Endothelial cell (in vitro differentiated cells): ENCODE results near the gene TECTB. TPM values are rescaled to one million over a fixed set of nuclear protein-coding genes. Genes with fewer than 3 reads are reported as not detected.
"Not testable (repeated sequence)": the region's sequence is repeated elsewhere in the genome, so short reads cannot be mapped to it uniquely, and the experiment has no call there.

ENCODE experiments used
- DNase-seq: peaks from one replicate; pipeline ENCODE4 v3.0.0; 2021; ENCODE audit warnings: low spot score
- H3K27ac Mint-ChIP-seq: one replicate; pipeline ENCODE4 v1.8.0; 2021; ENCODE audit warnings: mixed read lengths, inconsistent platforms; ENCODE audit not compliant: unreplicated experiment
- H3K27me3 Mint-ChIP-seq: one replicate; pipeline ENCODE4 v1.8.0; 2021; ENCODE audit warnings: mild to moderate bottlenecking, moderate library complexity, mixed read lengths, inconsistent platforms; ENCODE audit not compliant: unreplicated experiment
- H3K36me3 Mint-ChIP-seq: one replicate; pipeline ENCODE4 v1.8.0; 2021; ENCODE audit warnings: mild to moderate bottlenecking, low read depth, mixed read lengths, inconsistent platforms; ENCODE audit not compliant: unreplicated experiment
- H3K4me1 Mint-ChIP-seq: one replicate; pipeline ENCODE4 v1.8.0; 2021; ENCODE audit warnings: mild to moderate bottlenecking, mixed read lengths, inconsistent platforms; ENCODE audit not compliant: unreplicated experiment
- H3K4me3 Mint-ChIP-seq: one replicate; pipeline ENCODE4 v1.8.0; 2021; ENCODE audit warnings: mild to moderate bottlenecking, mixed read lengths, inconsistent platforms; ENCODE audit not compliant: unreplicated experiment
- H3K9me3 Mint-ChIP-seq: one replicate; pipeline ENCODE4 v1.8.0; 2021; ENCODE audit warnings: mixed read lengths, inconsistent platforms; ENCODE audit not compliant: unreplicated experiment
- CTCF ChIP-seq: fragments of 200-600 bp; sonication (generic); IDR thresholded peaks from one replicate; pipeline ENCODE4 v1.5.0; 2021; ENCODE audit warnings: antibody characterized with exemption; ENCODE audit not compliant: unreplicated experiment
- total RNA-seq: library from RNA; stranded (reverse); fragmentation: NEBNext Ultra II Directional; extraction: Animal tissue kit (Norgen Biotek cat#: 25700); gene quantifications from one replicate; pipeline ENCODE4 v1.2.1, GENCODE V29; 2021; ENCODE audit not compliant: unreplicated experiment

TECTB gene
- total RNA-seq, 1 donor from 2014 or later, result not detected

DNA sequence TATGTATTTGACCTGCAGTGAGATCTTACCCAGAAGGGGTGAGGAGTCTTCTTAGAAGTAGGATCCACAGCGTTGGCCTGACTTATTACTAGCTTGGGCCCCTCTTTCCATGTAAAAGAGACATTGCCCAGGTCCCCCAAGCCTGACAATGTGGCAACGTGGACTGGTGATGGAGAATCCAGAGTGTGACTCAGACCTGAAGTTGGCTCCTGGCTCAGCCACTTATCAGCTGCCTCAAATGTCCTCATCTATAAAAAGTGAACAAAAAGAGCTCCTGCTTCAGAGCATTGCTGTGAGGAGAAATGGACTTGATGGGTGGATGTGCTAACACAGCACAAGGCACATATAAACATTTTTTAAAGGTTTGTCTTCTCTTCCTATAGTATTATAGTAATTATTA is 35.4 kb upstream of the TECTB start:
- Mint-ChIP-seq H3K9me3 (no peaks in the 10 kb centered on the region), H3K36me3 (peaks cover 5% of the 10 kb centered on the region), H3K4me1 (no peaks in the 10 kb centered on the region), H3K4me3 (no peak overlapping the region), H3K27ac (no peak overlapping the region), H3K27me3 (no peaks in the 10 kb centered on the region)
- DNase-seq, result no peak
- TF ChIP-seq CTCF, result no peak

DNA sequence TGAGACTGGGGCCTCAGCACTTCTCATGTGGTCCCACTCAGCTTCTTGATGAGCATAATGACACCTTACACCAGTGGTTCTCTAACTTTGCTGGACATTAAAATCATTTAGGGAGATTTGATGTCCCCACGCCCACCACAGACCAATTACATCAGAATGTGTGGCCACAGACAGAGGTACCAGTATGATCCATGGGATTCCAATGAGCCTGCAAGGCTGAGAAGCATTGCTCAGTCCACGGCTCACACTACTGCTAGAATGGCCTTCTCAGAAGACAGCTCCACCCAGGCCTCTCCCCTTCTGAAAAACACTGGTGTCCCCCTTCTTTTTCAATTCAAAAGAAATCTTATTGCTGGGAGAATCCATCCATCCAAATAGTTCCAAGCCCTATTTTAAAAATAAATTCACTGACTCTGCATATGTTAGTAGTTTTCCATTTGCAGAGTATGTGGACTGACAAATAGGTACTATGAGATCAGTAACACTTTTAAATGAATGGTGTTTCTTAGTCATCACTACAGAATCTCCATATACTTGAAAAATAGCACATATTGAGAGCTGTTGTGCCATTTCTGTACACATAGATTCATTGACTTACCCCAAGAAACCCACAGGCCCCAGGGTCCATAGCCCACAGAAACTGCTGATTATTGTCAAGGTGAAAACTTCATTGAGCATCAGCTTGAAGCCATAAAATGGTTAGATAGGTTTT is 34.5 kb upstream of the TECTB start:
- Mint-ChIP-seq H3K27ac (peak overlapping the region; percentile 8), H3K4me1 (no peaks in the 10 kb centered on the region), H3K36me3 (peaks cover 5% of the 10 kb centered on the region), H3K27me3 (no peaks in the 10 kb centered on the region), H3K9me3 (no peaks in the 10 kb centered on the region), H3K4me3 (no peak overlapping the region)
- no peak for DNase-seq
- TF ChIP-seq CTCF, result no peak

DNA sequence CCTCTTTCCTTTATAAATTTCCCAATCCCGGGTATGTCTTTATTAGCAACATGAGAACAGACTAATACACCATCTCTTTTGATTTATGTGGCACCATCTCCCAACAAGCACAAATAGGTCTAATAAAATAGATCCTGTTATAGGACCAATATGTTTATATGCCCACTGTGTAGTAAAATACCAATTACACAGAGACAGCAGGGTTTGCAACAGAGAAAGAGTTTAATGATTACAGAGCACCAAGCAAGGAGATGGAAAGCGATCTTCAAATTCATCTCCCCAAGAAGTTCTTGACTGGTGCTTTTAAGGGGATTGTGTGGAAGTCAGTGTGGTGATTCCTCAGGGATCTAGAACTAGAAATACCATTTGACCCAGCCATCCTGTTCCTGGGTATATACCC is 33.5 kb upstream of the TECTB start:
- no peak overlapping the region for H3K27ac Mint-ChIP-seq
- H3K9me3 Mint-ChIP-seq, result no peaks in the 10 kb centered on the region
- H3K4me1 Mint-ChIP-seq, result no peaks in the 10 kb centered on the region
- DNase-seq, result no peak
- no peak overlapping the region for H3K4me3 Mint-ChIP-seq
- TF ChIP-seq CTCF, result no peak
- no peaks in the 10 kb centered on the region for H3K27me3 Mint-ChIP-seq
- peaks cover 5% of the 10 kb centered on the region for H3K36me3 Mint-ChIP-seq

DNA sequence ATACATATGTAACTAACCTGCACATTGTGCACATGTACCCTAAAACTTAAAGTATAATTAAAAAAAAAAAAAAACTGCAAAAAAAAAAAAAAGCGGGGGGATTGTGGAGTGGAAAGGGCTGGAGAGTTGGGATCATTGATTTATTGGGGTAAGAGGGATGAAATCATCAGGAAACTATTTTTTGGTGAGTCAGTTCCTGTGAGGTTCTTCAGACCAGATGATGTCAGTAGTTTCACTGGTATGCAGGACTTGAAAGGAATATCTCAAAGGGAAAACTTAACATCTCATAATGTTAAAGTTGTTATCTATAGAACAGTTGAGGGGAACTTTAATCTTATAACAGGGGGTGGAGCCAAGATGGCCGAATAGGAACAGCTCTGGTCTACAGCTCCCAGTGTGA is 32.6 kb upstream of the TECTB start:
- DNase-seq, result no peak
- Mint-ChIP-seq H3K4me3 (no peak overlapping the region), H3K9me3 (no peaks in the 10 kb centered on the region), H3K4me1 (no peaks in the 10 kb centered on the region), H3K36me3 (peaks cover 5% of the 10 kb centered on the region), H3K27ac (no peak overlapping the region), H3K27me3 (peaks cover 1% of the 10 kb centered on the region)
- no peak for TF ChIP-seq CTCF

- not testable (repeated sequence) for H3K27ac Mint-ChIP-seq, H3K4me3 Mint-ChIP-seq, H3K36me3 Mint-ChIP-seq, H3K27me3 Mint-ChIP-seq, DNase-seq, H3K4me1 Mint-ChIP-seq, H3K9me3 Mint-ChIP-seq
Observed at GRCh38 chr10:112251238-112251637, 32.0 kb upstream of the TECTB start.
